Measurements from ENCODE around the gene KBTBD3.

- TF ChIP-seq CEBPB (IDR thresholded peaks at IDR 0.05) = no peak
- no peak for TF ChIP-seq HMGXB4 (CRISPR knock-in tag; IDR thresholded peaks at IDR 0.05; ENCODE audit: borderline replicate concordance)
- TF ChIP-seq HOXA7 (CRISPR knock-in tag; IDR thresholded peaks at IDR 0.05) = no peak
- no peak for TF ChIP-seq MYC (IDR thresholded peaks at IDR 0.05; ENCODE audit: borderline replicate concordance, low read length)
- no peak for TF ChIP-seq CTCF (IDR thresholded peaks at IDR 0.05)
These were observed 11.7 kb upstream of the KBTBD3 start for GRCh38 chr11:106088896-106089295.

All from A549 (cell line).